ENCODE results near the gene PNKP. TPM values are rescaled to one million over a fixed set of nuclear protein-coding genes. Genes with fewer than 3 reads are reported as not detected.

The PNKP gene
- total and polyA plus RNA-seq, 7 donors, result 16.7 to 31.9 (median 21.7) TPM

DNA sequence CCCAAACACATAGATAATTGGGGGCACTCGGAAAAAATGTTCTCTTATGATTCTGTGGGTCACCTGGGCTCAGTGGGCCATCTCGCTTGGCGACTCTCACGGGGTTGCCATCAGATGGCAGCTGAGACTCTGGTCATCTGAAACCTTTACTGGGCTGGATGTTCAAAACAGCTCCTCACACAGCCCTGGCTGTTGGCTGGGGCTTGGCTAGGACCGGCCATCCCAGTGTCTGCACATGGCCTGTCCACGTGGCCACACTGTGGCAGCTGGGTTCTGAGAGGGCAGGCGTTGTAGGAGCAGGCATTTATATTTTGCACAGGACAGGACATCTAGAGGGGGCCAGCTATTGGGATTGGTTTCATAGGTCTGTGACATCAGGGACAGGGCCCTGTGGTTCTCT, 33.8 kb downstream of the PNKP start:
- Histone ChIP-seq H3K4me3 (no peak overlapping the region), H3K27me3 (ENCODE audit: insufficient read depth in 3 of 3, low read length in 2 of 3) (no peaks in the 10 kb centered on the region), H3K27ac (peak overlapping the region; percentile 89), H3K36me3 (ENCODE audit: insufficient read depth in 1 of 2, low read depth in 1 of 2) (peaks cover 3 to 88% of the 10 kb centered on the region in 2 donors), H3K9me3 (no peaks in the 10 kb centered on the region), H3K4me1 (peaks cover 29% of the 10 kb centered on the region)
- peak; percentile 65 to 92 for DNase-seq
- ATAC-seq, result peak; percentile 88 to 93 (median 90)
- WGBS, 3 donors, result 29 to 61% (median 37%) methylated on average over 7 of the region's 7 CpGs
- TF ChIP-seq, protein P1, sequence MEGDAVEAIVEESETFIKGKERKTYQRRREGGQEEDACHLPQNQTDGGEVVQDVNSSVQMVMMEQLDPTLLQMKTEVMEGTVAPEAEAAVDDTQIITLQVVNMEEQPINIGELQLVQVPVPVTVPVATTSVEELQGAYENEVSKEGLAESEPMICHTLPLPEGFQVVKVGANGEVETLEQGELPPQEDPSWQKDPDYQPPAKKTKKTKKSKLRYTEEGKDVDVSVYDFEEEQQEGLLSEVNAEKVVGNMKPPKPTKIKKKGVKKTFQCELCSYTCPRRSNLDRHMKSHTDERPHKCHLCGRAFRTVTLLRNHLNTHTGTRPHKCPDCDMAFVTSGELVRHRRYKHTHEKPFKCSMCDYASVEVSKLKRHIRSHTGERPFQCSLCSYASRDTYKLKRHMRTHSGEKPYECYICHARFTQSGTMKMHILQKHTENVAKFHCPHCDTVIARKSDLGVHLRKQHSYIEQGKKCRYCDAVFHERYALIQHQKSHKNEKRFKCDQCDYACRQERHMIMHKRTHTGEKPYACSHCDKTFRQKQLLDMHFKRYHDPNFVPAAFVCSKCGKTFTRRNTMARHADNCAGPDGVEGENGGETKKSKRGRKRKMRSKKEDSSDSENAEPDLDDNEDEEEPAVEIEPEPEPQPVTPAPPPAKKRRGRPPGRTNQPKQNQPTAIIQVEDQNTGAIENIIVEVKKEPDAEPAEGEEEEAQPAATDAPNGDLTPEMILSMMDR (IDR thresholded peaks at IDR 0.05), result no peak
- intact Hi-C loops (cut with DNase I), result loop anchor here in 1 of 2 donors (2.0 kb wide), 1 partner anchor 15 kb away; the partner anchor contains the start of gene MED25

DNA sequence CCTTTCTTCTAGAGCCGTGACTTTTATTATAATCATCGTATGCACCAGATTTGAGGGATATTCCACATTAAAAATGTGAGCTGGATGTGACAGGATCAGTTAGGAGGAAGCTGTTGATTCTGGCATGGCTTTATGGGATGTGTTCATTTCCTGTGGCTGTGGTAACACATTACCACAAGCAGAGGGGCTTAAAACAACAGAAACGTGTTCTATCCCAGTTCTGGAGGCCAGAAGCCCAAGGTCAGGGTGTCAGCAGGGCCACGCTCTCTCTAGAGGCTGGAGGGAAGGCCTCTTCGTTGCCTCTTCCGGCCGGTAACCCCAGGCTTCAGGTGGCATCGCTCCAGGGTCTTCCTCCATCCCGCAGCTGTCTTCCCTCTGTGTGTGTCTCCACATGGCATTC, 34.8 kb downstream of the PNKP start:
- TF ChIP-seq, protein P1 (IDR thresholded peaks at IDR 0.05), result no peak
- DNase-seq, result no peak
- H3K36me3 ChIP-seq (ENCODE audit: insufficient read depth in 1 of 2, low read depth in 1 of 2), result peaks cover 3 to 87% of the 10 kb centered on the region in 2 donors
- peaks cover 31% of the 10 kb centered on the region for H3K4me1 ChIP-seq
- no peaks in the 10 kb centered on the region for H3K9me3 ChIP-seq
- 38 to 54% (median 43%) methylated on average over 9 of the region's 9 CpGs for WGBS, 3 donors
- ATAC-seq, result peak in 1 of 4 donors; percentile 16
- H3K27ac ChIP-seq, result peak overlapping the region; percentile 89
- H3K27me3 ChIP-seq (ENCODE audit: insufficient read depth in 3 of 3, low read length in 2 of 3), result no peaks in the 10 kb centered on the region
- intact Hi-C loops (cut with DNase I), result loop anchor here in 1 of 2 donors (2.0 kb wide), 1 partner anchor 14 kb away; the partner anchor contains the start of gene MED25
- H3K4me3 ChIP-seq, result no peak overlapping the region

DNA sequence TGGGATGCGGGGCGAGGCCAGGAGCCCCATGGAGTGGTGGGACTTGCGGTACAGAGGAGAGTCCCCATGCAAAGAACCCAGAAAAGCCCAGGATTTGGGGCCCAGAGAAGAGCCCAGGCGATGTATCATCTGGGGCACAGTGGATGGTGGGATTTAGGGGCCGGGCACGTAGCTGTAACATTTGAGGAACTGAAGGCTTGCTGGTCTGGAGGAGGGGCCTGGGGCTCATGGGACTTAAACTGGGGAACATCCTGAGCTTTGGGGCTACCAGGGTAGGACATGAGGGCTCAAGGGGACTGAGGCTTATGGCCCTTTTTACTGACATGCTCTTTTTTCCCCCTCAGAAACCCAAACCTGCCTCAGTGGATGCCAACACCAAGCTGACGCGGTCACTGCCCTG, 35.8 kb downstream of the PNKP start:
- intact Hi-C loops (cut with DNase I), result no loop called here
- TF ChIP-seq, protein P1 (IDR thresholded peaks at IDR 0.05), result no peak
- Histone ChIP-seq H3K4me1 (peaks cover 31% of the 10 kb centered on the region), H3K4me3 (no peak overlapping the region), H3K36me3 (ENCODE audit: insufficient read depth in 1 of 2, low read depth in 1 of 2) (peaks cover 3 to 87% of the 10 kb centered on the region in 2 donors), H3K27me3 (ENCODE audit: insufficient read depth in 3 of 3, low read length in 2 of 3) (no peaks in the 10 kb centered on the region), H3K27ac (peak overlapping the region; percentile 89), H3K9me3 (no peaks in the 10 kb centered on the region)
- DNase-seq (no peak), ATAC-seq (no peak)
- WGBS, 3 donors, result 94 to 97% (median 96%) methylated on average over 8 of the region's 8 CpGs

DNA sequence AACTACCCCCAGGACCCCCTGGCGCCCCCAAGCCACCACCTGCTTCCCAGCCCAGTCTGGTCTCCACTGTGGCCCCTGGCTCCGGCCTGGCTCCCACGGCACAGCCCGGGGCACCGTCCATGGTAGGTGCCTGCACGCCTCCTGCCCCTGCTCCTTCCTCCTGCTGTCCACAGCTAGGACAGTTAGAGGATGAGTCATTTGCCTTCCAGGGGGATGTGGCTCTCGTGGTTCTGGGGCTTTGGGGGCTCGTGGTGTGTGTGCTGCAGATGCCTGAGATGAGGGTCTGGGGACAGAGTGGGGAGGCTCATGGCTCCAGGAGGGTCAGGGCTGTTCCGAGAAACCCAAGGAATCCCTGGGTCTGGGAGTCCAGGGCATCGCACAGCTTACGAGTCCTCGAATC, 36.6 kb downstream of the PNKP start:
- H3K4me1 ChIP-seq, result peaks cover 36% of the 10 kb centered on the region
- H3K27ac ChIP-seq, result no peak overlapping the region
- 93 to 95% (median 93%) methylated on average over 10 to 12 of the region's 12 CpGs for WGBS, 3 donors
- H3K27me3 ChIP-seq (ENCODE audit: insufficient read depth in 3 of 3, low read length in 2 of 3), result no peaks in the 10 kb centered on the region
- H3K9me3 ChIP-seq, result no peaks in the 10 kb centered on the region
- TF ChIP-seq, protein P1 (IDR thresholded peaks at IDR 0.05), result no peak
- ATAC-seq (no peak), DNase-seq (no peak)
- H3K4me3 ChIP-seq, result no peak overlapping the region
- peaks cover 0 to 80% of the 10 kb centered on the region in 2 donors for H3K36me3 ChIP-seq (ENCODE audit: insufficient read depth in 1 of 2, low read depth in 1 of 2)
- intact Hi-C loops (cut with DNase I), result no loop called here

DNA sequence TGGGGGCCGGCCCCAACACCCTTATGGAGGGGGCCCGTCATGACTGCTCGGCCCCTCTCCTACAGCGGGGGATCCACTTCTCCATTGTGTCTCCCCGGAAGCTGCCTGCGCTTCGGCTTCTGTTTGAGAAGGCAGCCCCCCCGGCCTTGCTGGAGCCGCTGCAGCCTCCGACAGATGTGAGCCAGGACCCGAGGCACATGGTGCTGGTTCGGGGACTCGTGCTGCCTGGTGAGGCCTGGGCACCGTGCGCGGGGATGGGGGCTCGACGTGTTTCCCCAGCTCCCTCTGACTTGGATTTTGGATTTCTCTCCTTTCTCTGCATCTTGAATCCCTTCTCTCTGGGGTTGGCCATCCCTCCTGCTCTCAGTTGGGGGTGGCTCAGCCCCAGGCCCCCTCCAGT, 37.7 kb downstream of the PNKP start:
- DNase-seq, result no peak
- H3K4me3 ChIP-seq, result no peak overlapping the region
- WGBS, 3 donors, result 89 to 93% (median 90%) methylated on average over 18 of the region's 18 CpGs
- peaks cover 0 to 69% of the 10 kb centered on the region in 2 donors for H3K36me3 ChIP-seq (ENCODE audit: insufficient read depth in 1 of 2, low read depth in 1 of 2)
- ATAC-seq, result no peak
- intact Hi-C loops (cut with DNase I), result no loop called here
- H3K9me3 ChIP-seq, result no peaks in the 10 kb centered on the region
- TF ChIP-seq, protein P1 (IDR thresholded peaks at IDR 0.05), result no peak
- peak overlapping the region; percentile 53 for H3K27ac ChIP-seq
- H3K27me3 ChIP-seq (ENCODE audit: insufficient read depth in 3 of 3, low read length in 2 of 3), result no peaks in the 10 kb centered on the region
- peaks cover 36% of the 10 kb centered on the region for H3K4me1 ChIP-seq

All from psoas muscle (tissue), 8 donors.